ENCODE data around the gene FXYD3. TPM values are rescaled to one million over a fixed set of nuclear protein-coding genes. Genes with fewer than 3 reads are reported as not detected.

The FXYD3 gene
- polyA plus RNA-seq, 1 donor from 2014 or later = not detected

DNA sequence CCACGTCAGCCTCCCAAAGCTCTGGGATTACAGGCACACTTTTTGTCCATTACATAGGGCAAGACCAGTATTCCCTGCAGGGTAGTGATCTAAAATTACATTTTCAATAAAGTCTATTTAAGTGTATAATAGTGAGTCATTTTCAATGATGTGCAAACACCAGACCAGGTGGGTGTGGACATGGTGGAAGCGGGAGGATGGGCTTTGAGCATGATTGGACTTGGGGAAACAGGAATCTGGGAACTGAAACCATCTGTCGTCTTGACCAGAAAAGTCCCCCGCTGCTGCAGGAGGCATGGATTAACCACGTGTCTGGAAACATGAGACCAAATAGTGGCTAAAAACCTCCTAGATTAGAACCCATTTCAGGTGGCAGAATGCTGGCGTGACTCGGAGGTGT is 4.9 kb downstream of the FXYD3 start:
- H4K20me1 ChIP-seq (ENCODE audit: insufficient read depth) = no peaks in the 10 kb centered on the region
- H3K9me3 ChIP-seq (ENCODE audit: low read length) = no peaks in the 10 kb centered on the region
- H3K9ac ChIP-seq (ENCODE audit: low read length) = no peak overlapping the region
- no peak overlapping the region for H2AFZ ChIP-seq (ENCODE audit: low read depth, low read length)
- TF ChIP-seq RAD21 (conservative IDR thresholded peaks at IDR 0.05) (no peak), EP300 (conservative IDR thresholded peaks at IDR 0.05; ENCODE audit: poor library complexity, severe bottlenecking) (no peak), TAF1 (IDR thresholded peaks at IDR 0.05; ENCODE audit: low read depth) (no peak)
- TF ChIP-seq, protein P1, sequence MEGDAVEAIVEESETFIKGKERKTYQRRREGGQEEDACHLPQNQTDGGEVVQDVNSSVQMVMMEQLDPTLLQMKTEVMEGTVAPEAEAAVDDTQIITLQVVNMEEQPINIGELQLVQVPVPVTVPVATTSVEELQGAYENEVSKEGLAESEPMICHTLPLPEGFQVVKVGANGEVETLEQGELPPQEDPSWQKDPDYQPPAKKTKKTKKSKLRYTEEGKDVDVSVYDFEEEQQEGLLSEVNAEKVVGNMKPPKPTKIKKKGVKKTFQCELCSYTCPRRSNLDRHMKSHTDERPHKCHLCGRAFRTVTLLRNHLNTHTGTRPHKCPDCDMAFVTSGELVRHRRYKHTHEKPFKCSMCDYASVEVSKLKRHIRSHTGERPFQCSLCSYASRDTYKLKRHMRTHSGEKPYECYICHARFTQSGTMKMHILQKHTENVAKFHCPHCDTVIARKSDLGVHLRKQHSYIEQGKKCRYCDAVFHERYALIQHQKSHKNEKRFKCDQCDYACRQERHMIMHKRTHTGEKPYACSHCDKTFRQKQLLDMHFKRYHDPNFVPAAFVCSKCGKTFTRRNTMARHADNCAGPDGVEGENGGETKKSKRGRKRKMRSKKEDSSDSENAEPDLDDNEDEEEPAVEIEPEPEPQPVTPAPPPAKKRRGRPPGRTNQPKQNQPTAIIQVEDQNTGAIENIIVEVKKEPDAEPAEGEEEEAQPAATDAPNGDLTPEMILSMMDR (IDR thresholded peaks at IDR 0.05; ENCODE audit: poor library complexity, severe bottlenecking) = no peak
- TF ChIP-seq, protein P2, sequence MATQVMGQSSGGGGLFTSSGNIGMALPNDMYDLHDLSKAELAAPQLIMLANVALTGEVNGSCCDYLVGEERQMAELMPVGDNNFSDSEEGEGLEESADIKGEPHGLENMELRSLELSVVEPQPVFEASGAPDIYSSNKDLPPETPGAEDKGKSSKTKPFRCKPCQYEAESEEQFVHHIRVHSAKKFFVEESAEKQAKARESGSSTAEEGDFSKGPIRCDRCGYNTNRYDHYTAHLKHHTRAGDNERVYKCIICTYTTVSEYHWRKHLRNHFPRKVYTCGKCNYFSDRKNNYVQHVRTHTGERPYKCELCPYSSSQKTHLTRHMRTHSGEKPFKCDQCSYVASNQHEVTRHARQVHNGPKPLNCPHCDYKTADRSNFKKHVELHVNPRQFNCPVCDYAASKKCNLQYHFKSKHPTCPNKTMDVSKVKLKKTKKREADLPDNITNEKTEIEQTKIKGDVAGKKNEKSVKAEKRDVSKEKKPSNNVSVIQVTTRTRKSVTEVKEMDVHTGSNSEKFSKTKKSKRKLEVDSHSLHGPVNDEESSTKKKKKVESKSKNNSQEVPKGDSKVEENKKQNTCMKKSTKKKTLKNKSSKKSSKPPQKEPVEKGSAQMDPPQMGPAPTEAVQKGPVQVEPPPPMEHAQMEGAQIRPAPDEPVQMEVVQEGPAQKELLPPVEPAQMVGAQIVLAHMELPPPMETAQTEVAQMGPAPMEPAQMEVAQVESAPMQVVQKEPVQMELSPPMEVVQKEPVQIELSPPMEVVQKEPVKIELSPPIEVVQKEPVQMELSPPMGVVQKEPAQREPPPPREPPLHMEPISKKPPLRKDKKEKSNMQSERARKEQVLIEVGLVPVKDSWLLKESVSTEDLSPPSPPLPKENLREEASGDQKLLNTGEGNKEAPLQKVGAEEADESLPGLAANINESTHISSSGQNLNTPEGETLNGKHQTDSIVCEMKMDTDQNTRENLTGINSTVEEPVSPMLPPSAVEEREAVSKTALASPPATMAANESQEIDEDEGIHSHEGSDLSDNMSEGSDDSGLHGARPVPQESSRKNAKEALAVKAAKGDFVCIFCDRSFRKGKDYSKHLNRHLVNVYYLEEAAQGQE (IDR thresholded peaks at IDR 0.05; ENCODE audit: borderline replicate concordance) = no peak
- H3K4me2 ChIP-seq (ENCODE audit: low read length) = no peak overlapping the region
- no peaks in the 10 kb centered on the region for H3K36me3 ChIP-seq (ENCODE audit: insufficient read depth, low read length)
- no peak overlapping the region for H3K4me3 ChIP-seq (ENCODE audit: low read length)
- no peak overlapping the region for H3K27ac ChIP-seq (ENCODE audit: low read length)
- H3F3A ChIP-seq (ENCODE audit: insufficient read depth, low read length, poor library complexity, severe bottlenecking) = no peaks in the 10 kb centered on the region
- H3K79me2 ChIP-seq (replicated peaks; ENCODE audit: insufficient read depth, low read length) = no peaks in the 10 kb centered on the region
- H3K9me2 ChIP-seq (ENCODE audit: insufficient read depth, low read length) = no peaks in the 10 kb centered on the region
- H3K27me3 ChIP-seq (ENCODE audit: insufficient read depth, low read depth, low read length) = no peaks in the 10 kb centered on the region

GRCh38 chr19:35120898-35121297 is 5.3 kb downstream of the FXYD3 start:
- no peak overlapping the region for H3K27ac ChIP-seq (ENCODE audit: low read length)
- H3K9me2 ChIP-seq (ENCODE audit: insufficient read depth, low read length) = no peaks in the 10 kb centered on the region
- TF ChIP-seq EZH2 (IDR thresholded peaks at IDR 0.05; ENCODE audit: borderline replicate concordance, insufficient read depth, low read length, poor library complexity, severe bottlenecking) (no peak), SMC3 (conservative IDR thresholded peaks at IDR 0.05; ENCODE audit: poor library complexity) (no peak), RAD21 (conservative IDR thresholded peaks at IDR 0.05) (no peak), POLR2AphosphoS5 (IDR thresholded peaks at IDR 0.05) (no peak)
- H3K27me3 ChIP-seq (ENCODE audit: insufficient read depth, low read depth, low read length) = no peaks in the 10 kb centered on the region
- no peak overlapping the region for H3K9ac ChIP-seq (ENCODE audit: low read length)
- H3K36me3 ChIP-seq (ENCODE audit: insufficient read depth, low read length) = no peaks in the 10 kb centered on the region
- H3F3A ChIP-seq (ENCODE audit: insufficient read depth, low read length, poor library complexity, severe bottlenecking) = no peaks in the 10 kb centered on the region
- no peaks in the 10 kb centered on the region for H4K20me1 ChIP-seq (ENCODE audit: insufficient read depth)
- no peak overlapping the region for H3K4me2 ChIP-seq (ENCODE audit: low read length)
- H2AFZ ChIP-seq (ENCODE audit: low read depth, low read length) = no peak overlapping the region
- no peaks in the 10 kb centered on the region for H3K79me2 ChIP-seq (replicated peaks; ENCODE audit: insufficient read depth, low read length)
- H3K4me3 ChIP-seq (ENCODE audit: low read length) = no peak overlapping the region
- no peaks in the 10 kb centered on the region for H3K9me3 ChIP-seq (ENCODE audit: low read length)
